Fibroblast of the conjunctiva (primary cell): Measurements from ENCODE around the gene KCTD3.

Source experiments
- DNase-seq: peaks from one replicate; pipeline ENCODE4 v3.0.0-alpha.2; 2010; ENCODE audit warnings: low read depth

Gene KCTD3

GRCh38 chr1:215566556-215567490 is at the start of gene KCTD3:
Gene KCTD3, plus strand, starts transcription at chr1:215567304. Its CDS starts 382 bp downstream, at chr1:215567686.
- DNase-seq = peak; percentile 49

DNA sequence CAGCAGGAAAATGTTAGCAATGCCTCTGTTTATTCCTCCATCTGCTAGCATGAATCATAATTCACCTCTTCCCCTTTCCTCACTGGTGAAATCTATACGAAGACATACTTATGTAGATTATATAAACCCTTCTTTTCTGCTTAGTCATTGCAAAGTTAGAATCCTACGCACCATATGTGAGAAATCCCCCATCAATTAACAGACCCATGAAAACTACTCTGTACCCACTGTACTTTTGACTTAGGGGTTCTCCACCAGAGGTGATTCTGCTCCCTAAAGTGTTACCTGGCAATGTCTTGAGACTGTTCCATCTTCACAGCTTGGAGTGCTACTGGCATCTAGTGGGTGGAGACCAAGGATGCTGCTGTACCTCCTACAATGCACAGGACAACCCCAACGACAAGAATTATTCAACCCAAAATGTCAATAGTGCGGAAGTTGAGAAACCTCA is 49.6 kb upstream of the KCTD3 start:
- DNase-seq = peak; percentile 28

GRCh38 chr1:215518594-215518993 is 48.5 kb upstream of the KCTD3 start:
- no peak for DNase-seq

GRCh38 chr1:215521279-215521678 is 45.8 kb upstream of the KCTD3 start:
- DNase-seq = no peak

DNA sequence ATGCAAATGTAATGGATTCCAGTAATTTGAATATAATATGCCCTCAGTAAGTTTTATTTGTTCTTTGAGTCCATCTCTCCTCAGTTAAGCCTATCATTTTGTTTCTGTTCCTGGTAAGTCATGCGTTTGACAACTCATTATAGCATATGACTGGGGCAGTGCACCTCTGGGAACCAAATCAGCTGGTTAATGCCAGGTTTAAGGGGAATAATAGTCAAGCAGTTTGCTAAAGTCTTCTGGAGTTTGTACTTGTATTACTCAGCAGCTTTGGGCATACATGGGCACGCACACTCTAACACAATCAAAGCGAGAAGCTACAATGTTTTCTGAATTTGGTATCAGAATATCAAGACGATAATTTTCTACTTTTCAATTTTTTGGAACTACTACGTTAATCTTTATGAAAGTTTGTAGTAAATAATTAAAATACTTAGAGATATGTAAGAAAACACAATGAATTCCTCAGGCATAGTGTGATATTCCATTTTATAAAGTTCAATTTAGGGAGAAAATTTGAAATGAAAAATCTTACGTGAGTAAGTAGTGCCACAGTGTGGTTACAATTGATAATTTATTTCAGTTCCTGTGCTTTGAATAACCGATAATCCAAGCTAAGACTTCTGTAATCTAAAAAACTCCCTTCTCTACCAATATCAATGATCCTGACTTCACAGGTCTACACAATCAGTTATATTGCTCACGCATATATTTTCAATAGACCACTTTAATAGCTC is 43.8 kb upstream of the KCTD3 start:
- DNase-seq = no peak

GRCh38 chr1:215523906-215524305 is 43.2 kb upstream of the KCTD3 start:
- no peak for DNase-seq

DNA sequence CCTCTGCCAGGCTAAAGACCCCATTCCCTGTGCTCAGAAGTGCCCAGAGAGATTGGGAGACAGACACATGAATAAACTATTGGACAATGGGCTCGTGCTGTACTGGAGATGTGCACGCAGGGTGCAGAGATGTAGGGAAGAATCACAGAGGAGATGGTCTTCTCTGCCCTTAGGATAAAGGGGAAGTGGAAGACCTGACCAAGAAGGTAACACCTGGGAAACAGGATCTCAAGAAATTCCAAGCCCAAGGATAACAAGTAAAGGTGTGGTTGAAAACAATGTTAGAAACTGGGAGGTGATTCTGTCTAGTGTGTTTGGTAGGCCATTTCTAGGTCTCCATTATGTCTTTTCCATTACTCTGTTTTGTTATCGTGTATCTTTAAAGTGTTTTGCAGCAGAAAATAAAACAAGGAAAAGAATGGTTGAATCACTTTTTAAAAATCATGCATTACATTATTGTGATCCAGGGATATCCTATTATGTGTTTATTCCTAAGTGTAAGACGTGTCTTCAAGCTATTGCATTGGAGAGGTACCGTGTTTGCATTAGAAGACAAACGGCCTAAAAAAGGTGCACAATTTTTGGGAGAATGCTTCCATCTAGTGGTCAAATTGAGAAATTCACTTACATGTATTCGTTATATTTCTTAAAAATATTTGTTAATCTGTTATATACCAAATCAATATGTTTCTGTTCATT is 40.8 kb upstream of the KCTD3 start:
- peak; percentile 36 for DNase-seq

DNA sequence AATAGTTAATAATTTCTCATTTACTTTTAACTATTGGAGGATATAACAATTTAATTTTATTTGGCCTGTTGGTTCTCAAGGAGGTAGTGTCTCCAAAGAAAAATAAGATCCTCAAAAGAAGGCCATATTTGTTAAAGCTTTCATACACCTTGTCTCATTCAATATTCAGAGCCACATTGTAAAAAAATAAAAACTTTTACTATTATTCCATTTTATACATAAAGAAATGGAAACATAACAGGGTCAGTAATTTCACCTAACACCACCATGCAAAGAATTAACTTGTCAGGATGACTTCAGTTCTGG is 40.3 kb upstream of the KCTD3 start:
- DNase-seq = no peak

GRCh38 chr1:215529111-215529510 is 38.0 kb upstream of the KCTD3 start:
- no peak for DNase-seq

DNA sequence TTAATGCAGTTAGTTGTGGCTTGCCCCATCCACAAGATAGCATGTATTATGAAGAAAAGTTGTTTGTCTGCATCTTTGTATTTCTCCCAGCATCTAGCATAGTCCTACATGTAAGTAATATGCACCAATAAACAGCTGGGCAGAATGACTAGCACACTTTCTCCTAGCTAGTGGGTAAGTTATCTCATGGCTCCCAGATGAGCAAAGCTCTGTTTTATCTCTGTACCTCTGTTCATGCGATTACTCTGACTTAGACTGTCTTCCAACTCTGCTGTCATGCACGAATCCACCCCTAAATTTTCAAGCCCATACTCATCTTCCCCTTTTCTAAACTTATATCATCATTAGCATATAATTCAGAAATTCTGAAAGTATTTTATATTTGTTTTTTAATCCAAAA is 37.5 kb upstream of the KCTD3 start:
- no peak for DNase-seq

GRCh38 chr1:215530401-215530984 is 36.6 kb upstream of the KCTD3 start:
- no peak for DNase-seq

DNA sequence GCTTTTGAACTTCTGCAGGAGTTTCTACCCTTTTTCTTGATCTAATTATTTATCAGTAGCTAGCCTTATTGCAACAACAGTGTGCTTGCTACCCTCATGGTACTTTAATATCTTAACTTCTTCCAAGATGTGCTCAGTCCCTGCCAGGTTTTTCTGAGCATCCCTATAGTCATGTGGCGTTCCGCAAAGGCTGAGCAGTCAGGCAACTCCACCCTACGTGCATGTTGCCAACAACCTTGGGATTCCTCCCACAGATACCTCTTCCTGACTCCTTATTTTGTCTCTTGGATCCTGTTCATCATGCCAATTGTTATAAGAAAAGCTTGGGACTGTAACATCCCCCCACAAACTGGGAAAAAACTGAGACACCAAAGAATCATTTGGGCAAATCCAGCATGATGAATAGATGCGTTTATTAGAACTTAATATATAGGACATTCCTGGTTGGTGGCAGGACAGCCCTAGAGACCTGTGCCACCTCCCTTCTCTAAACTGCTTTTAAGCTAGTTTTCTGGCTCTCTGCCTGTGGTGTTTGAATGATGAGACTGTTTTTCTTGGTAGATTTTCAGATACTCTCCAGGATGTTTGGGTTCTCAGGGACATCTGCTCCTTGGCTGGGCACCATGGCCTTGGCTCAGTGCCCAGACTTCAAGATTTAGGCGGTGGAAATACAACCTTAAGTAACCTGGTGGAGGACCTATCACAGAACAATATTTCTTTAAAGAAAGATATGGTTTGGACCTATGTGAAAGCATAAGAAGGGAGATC is 27.1 kb upstream of the KCTD3 start:
- peak; percentile 41 for DNase-seq

DNA sequence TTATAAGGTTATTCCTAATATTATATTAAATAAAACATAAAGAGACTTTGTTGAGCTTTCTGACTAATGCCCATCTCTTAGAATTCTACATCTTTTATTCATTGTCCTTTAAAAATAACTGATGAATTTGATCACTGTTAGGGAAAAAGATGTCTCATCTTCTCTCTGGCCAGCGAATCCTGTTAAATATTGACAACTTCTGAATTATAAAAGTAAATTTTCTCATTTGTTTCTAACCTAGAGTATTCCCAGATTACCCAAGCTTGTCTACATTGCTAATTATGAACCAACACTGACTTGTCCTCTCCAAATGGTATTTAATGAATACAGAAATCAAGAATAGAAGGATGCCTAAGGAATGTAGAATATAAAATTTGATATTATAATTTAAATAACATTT is 24.8 kb upstream of the KCTD3 start:
- no peak for DNase-seq

GRCh38 chr1:215543191-215543606 is 23.9 kb upstream of the KCTD3 start:
- DNase-seq = no peak

DNA sequence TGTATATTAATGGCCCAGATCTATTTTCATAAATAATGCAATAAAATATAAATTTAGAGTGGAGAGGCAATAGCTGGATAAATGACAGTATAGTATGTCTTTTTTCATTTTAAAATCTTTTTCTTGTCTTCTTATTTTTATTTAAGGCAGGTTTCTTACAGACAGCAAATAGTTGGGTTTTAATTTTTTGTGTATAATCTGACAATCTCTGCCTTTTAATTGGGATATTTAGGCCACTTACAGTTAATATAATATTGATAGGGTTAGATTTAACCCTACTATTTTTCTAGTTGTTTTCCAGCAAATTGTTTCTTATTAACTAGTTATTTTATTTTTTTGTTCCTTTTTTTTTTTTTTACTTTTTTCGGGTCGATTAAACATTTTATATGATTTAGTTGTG is 23.3 kb upstream of the KCTD3 start:
- DNase-seq = no peak

- no peak for DNase-seq
These were observed 22.5 kb upstream of the KCTD3 start for GRCh38 chr1:215544566-215544965.

- DNase-seq = no peak
These were observed 22.0 kb upstream of the KCTD3 start for GRCh38 chr1:215545096-215545495.

GRCh38 chr1:215547011-215547410 is 20.1 kb upstream of the KCTD3 start:
- DNase-seq = no peak

DNA sequence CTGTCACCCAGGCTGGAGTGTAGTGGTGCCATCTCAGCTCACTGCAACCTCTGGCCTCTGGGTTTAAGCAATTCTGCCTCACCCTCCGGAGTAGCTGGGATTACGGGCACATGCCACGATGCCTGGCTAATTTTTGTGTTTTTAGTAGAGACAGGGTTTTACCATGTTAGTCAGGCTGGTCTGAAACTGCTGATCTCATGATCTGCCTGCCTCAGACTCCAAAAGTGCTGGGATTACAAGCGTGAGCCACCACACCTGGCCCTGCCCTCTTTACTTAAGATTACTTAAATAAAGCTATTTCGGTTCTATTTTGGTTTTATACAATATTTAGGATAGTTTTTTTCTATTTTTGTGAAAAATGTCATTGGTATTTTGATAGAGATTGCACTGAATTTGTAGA is 15.3 kb upstream of the KCTD3 start:
- no peak for DNase-seq

DNA sequence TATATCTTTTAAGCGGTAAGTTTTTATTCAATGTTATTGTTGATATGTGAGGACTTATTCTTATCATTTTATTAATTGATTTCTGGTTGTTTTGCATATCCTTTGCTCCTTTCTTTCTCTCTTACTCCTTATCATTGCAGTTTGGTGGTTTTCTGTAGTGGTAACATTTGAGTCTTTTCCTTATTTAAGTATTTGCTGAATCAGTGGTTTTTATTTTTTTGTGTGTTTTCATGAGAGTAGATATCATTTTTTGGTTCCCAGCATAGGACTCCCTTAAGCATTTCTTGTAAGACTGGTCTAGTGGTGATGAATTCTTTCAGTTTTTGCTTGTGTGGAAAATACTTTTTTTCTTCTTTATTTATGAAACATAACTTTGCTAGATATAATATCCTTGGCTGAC is 12.2 kb upstream of the KCTD3 start:
- DNase-seq = no peak

- DNase-seq = no peak
These were observed 11.6 kb upstream of the KCTD3 start for GRCh38 chr1:215555531-215555930.

DNA sequence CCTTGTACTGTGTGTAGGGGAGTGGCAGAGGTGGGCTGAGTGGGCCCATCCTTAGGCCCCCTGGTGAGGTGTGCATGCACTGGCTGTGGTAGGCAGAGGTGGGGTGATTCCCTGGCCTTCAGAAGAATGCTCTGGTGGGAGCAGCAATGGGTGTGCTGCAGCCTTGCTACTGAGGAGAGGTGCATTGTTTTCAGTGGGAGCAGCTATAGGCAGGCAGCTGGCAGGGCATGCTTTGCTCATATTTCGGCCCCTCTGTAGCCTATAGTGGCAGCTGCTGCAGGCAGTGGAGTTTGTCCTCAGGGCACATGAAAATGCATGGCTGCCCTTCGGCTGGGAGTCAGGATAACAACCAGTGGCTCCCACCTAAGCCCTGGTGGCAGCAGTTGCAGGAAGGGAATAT is 10.1 kb upstream of the KCTD3 start:
- no peak for DNase-seq
